ENCODE data around the gene DUS2. TPM values are rescaled to one million over a fixed set of nuclear protein-coding genes. Genes with fewer than 3 reads are reported as not detected.

Gene DUS2
- total RNA-seq, 4 donors from 2014 or later, result 9.2 to 13.1 (median 11.2) TPM

GRCh38 chr16:68046106-68046505 lies 23.0 kb downstream of the DUS2 start:
- Histone ChIP-seq H3K9me3 (no peaks in the 10 kb centered on the region), H3K4me1 (no peaks in the 10 kb centered on the region), H3K36me3 (peaks cover 0 to 9% (median 0%) of the 10 kb centered on the region in 4 donors), H3K27ac (no peak overlapping the region), H3K4me3 (no peak overlapping the region), H3K27me3 (no peaks in the 10 kb centered on the region)
- in situ Hi-C loops (cut with MboI; ENCODE audit: low pct_ligation_motif_present in 1 of 4, low pct_unique_long_range_greater_than_20kb in 1 of 4, low sequenced_read_pairs in 3 of 4) (loop anchor here in 1 of 4 donors (10.0 kb wide), 1 partner anchor 51 kb away; the partner anchor contains the start of gene DPEP2), intact Hi-C loops (cut with DNase I; ENCODE audit: low total_unique reads) (no loop called here)
- WGBS, 2 donors (ENCODE audit: low coverage in 1 of 2), result 74 to 84% methylated on average over 3 to 7 of the region's 7 CpGs
- DNase-seq, result no peak
- TF ChIP-seq POLR2AphosphoS5 (IDR thresholded peaks at IDR 0.05) (no peak), CTCF (IDR thresholded peaks at IDR 0.05) (no peak), POLR2A (IDR thresholded peaks at IDR 0.05) (no peak), EP300 (IDR thresholded peaks at IDR 0.05; ENCODE audit: low read depth) (no peak)

GRCh38 chr16:68047987-68048386 lies 24.9 kb downstream of the DUS2 start:
- no peaks in the 10 kb centered on the region for H3K27me3 ChIP-seq
- H3K4me3 ChIP-seq, result no peak overlapping the region
- 84 to 100% methylated on average over 2 of the region's 2 CpGs for WGBS, 2 donors (ENCODE audit: low coverage in 1 of 2)
- peaks cover 0 to 9% (median 0%) of the 10 kb centered on the region in 4 donors for H3K36me3 ChIP-seq
- DNase-seq, result no peak
- H3K4me1 ChIP-seq, result no peaks in the 10 kb centered on the region
- no peaks in the 10 kb centered on the region for H3K9me3 ChIP-seq
- in situ Hi-C loops (cut with MboI; ENCODE audit: low pct_ligation_motif_present in 1 of 4, low pct_unique_long_range_greater_than_20kb in 1 of 4, low sequenced_read_pairs in 3 of 4), result loop anchor here in 1 of 4 donors (10.0 kb wide), 1 partner anchor 53 kb away; the partner anchor contains the start of gene DPEP2
- H3K27ac ChIP-seq, result no peak overlapping the region
- intact Hi-C loops (cut with DNase I; ENCODE audit: low total_unique reads), result no loop called here
- TF ChIP-seq POLR2A (IDR thresholded peaks at IDR 0.05) (no peak), POLR2AphosphoS5 (IDR thresholded peaks at IDR 0.05) (no peak), EP300 (IDR thresholded peaks at IDR 0.05; ENCODE audit: low read depth) (no peak), CTCF (IDR thresholded peaks at IDR 0.05) (no peak)

GRCh38 chr16:68049449-68049848 lies 26.4 kb downstream of the DUS2 start:
- 89% methylated on average over 2 of the region's 2 CpGs; no CpG with 5 or more reads in 1 of the 2 donors for WGBS, 2 donors (ENCODE audit: low coverage in 1 of 2)
- no peaks in the 10 kb centered on the region for H3K27me3 ChIP-seq
- intact Hi-C loops (cut with DNase I; ENCODE audit: low total_unique reads) (no loop called here), in situ Hi-C loops (cut with MboI; ENCODE audit: low pct_ligation_motif_present in 1 of 4, low pct_unique_long_range_greater_than_20kb in 1 of 4, low sequenced_read_pairs in 3 of 4) (loop anchor here in 1 of 4 donors (10.0 kb wide), 1 partner anchor 55 kb away; the partner anchor contains the start of gene DPEP2)
- H3K9me3 ChIP-seq, result no peaks in the 10 kb centered on the region
- TF ChIP-seq EP300 (IDR thresholded peaks at IDR 0.05; ENCODE audit: low read depth) (no peak), POLR2A (IDR thresholded peaks at IDR 0.05) (no peak), CTCF (IDR thresholded peaks at IDR 0.05) (no peak), POLR2AphosphoS5 (IDR thresholded peaks at IDR 0.05) (no peak)
- H3K4me1 ChIP-seq, result no peaks in the 10 kb centered on the region
- peaks cover 0 to 12% (median 2%) of the 10 kb centered on the region in 4 donors for H3K36me3 ChIP-seq
- no peak for DNase-seq
- no peak overlapping the region for H3K4me3 ChIP-seq
- no peak overlapping the region for H3K27ac ChIP-seq

- Histone ChIP-seq H3K36me3 (peaks cover 0 to 12% (median 1%) of the 10 kb centered on the region in 4 donors), H3K4me1 (no peaks in the 10 kb centered on the region), H3K27me3 (no peaks in the 10 kb centered on the region), H3K27ac (no peak overlapping the region), H3K9me3 (no peaks in the 10 kb centered on the region), H3K4me3 (no peak overlapping the region)
- in situ Hi-C loops (cut with MboI; ENCODE audit: low pct_ligation_motif_present in 1 of 4, low pct_unique_long_range_greater_than_20kb in 1 of 4, low sequenced_read_pairs in 3 of 4), result no loop called here
- TF ChIP-seq POLR2AphosphoS5 (IDR thresholded peaks at IDR 0.05), result no peak
- intact Hi-C loops (cut with DNase I; ENCODE audit: low total_unique reads), result no loop called here
- DNase-seq, result no peak
- WGBS, 2 donors (ENCODE audit: low coverage in 1 of 2), result 94 to 100% methylated on average over 2 to 3 of the region's 3 CpGs
These were observed 32.3 kb downstream of the DUS2 start for GRCh38 chr16:68055395-68055794.

GRCh38 chr16:68059804-68060203 lies 36.7 kb downstream of the DUS2 start:
- H3K4me1 ChIP-seq, result peaks cover 0 to 8% (median 1%) of the 10 kb centered on the region in 4 donors
- TF ChIP-seq POLR2AphosphoS5 (IDR thresholded peaks at IDR 0.05) (no peak), CTCF (IDR thresholded peaks at IDR 0.05) (no peak), POLR2A (IDR thresholded peaks at IDR 0.05) (no peak), EP300 (IDR thresholded peaks at IDR 0.05; ENCODE audit: low read depth) (no peak)
- H3K9me3 ChIP-seq, result no peaks in the 10 kb centered on the region
- H3K27ac ChIP-seq, result no peak overlapping the region
- intact Hi-C loops (cut with DNase I; ENCODE audit: low total_unique reads) (no loop called here), in situ Hi-C loops (cut with MboI; ENCODE audit: low pct_ligation_motif_present in 1 of 4, low pct_unique_long_range_greater_than_20kb in 1 of 4, low sequenced_read_pairs in 3 of 4) (no loop called here)
- peaks cover 0 to 11% (median 0%) of the 10 kb centered on the region in 4 donors for H3K36me3 ChIP-seq
- H3K4me3 ChIP-seq, result no peak overlapping the region
- H3K27me3 ChIP-seq, result no peaks in the 10 kb centered on the region
- no peak for DNase-seq
